GM23248 (cell line): ENCODE data around the gene CFAP90. TPM values are rescaled to one million over a fixed set of nuclear protein-coding genes. Genes with fewer than 3 reads are reported as not detected.

Source experiments
- DNase-seq: peaks from one replicate; pipeline ENCODE4 v3.0.0-alpha.2; 2015
- H2AFZ ChIP-seq: fragments of 200-600 bp; sonication (generic); 2 replicates; pipeline ENCODE4 v1.6.1; 2016; ENCODE audit warnings: antibody characterized with exemption
- H3F3A ChIP-seq: fragments of 200-600 bp; sonication (generic); 2 replicates; pipeline ENCODE4 v1.6.1; 2016; ENCODE audit warnings: mild to moderate bottlenecking, antibody characterized with exemption, mixed run types; ENCODE audit not compliant: insufficient read depth
- H3K27ac ChIP-seq: fragments of 200-600 bp; sonication (generic); 2 replicates; pipeline ENCODE4 v1.5.1; 2016; ENCODE audit warnings: mild to moderate bottlenecking
- H3K27me3 ChIP-seq: fragments of 200-600 bp; sonication (generic); replicated peaks from 2 replicates; pipeline ENCODE4 v1.6.1; 2016; ENCODE audit warnings: mild to moderate bottlenecking; ENCODE audit not compliant: insufficient read depth
- H3K36me3 ChIP-seq: fragments of 200-600 bp; sonication (generic); 2 replicates; pipeline ENCODE4 v1.6.1; 2016; ENCODE audit warnings: low read depth, mild to moderate bottlenecking
- H3K4me1 ChIP-seq: fragments of 200-600 bp; sonication (generic); 2 replicates; pipeline ENCODE4 v1.6.1; 2016; ENCODE audit warnings: mild to moderate bottlenecking; ENCODE audit not compliant: insufficient read depth
- H3K4me2 ChIP-seq: fragments of 200-600 bp; sonication (generic); one replicate; pipeline ENCODE4 v1.6.1; 2016; ENCODE audit warnings: mild to moderate bottlenecking; ENCODE audit not compliant: unreplicated experiment
- H3K4me3 ChIP-seq: fragments of 200-600 bp; sonication (generic); 2 replicates; pipeline ENCODE4 v1.5.1; 2016; ENCODE audit warnings: mild to moderate bottlenecking
- H3K79me2 ChIP-seq: fragments of 200-600 bp; sonication (generic); 2 replicates; pipeline ENCODE4 v1.6.1; 2016; ENCODE audit warnings: mild to moderate bottlenecking; ENCODE audit not compliant: insufficient read depth
- H3K9ac ChIP-seq: fragments of 200-600 bp; sonication (generic); 2 replicates; pipeline ENCODE4 v1.6.1; 2016; ENCODE audit warnings: mild to moderate bottlenecking
- H3K9me2 ChIP-seq: fragments of 200-600 bp; sonication (generic); 2 replicates; pipeline ENCODE4 v1.6.1; 2016; ENCODE audit warnings: mixed run types, mild to moderate bottlenecking, moderate library complexity; ENCODE audit not compliant: insufficient read depth
- H3K9me3 ChIP-seq: fragments of 200-600 bp; sonication (generic); one replicate; pipeline ENCODE4 v1.6.1; 2017; ENCODE audit warnings: low read depth
- H4K20me1 ChIP-seq: fragments of 200-600 bp; sonication (generic); 2 replicates; pipeline ENCODE4 v1.6.0; 2016; ENCODE audit not compliant: insufficient read depth
- EZH2 ChIP-seq: fragments of 200-600 bp; sonication (generic); IDR thresholded peaks from 2 replicates; pipeline ENCODE4 v1.6.1; 2018; ENCODE audit warnings: antibody characterized with exemption, mild to moderate bottlenecking; ENCODE audit not compliant: insufficient read depth, poor library complexity, severe bottlenecking
- EZH2phosphoT487 ChIP-seq: fragments of 200-600 bp; sonication (generic); IDR thresholded peaks from 2 replicates; pipeline ENCODE4 v1.6.1; 2018; ENCODE audit warnings: antibody characterized with exemption, moderate library complexity, mild to moderate bottlenecking, low read depth; ENCODE audit not compliant: insufficient read depth
- WGBS, 2 experiments: methylation state at CpG; one replicate each; pipeline ENCODE4 v1.1.6; 2015 to 2017; ENCODE audit warnings: low lambda C conversion rate in 2 of 2, low coverage in 1 of 2; ENCODE audit errors: missing lambda C conversion rate in 2 of 2; 5-methylcytosine and 5-hydroxymethylcytosine counted together
- in situ Hi-C: fragments of 300-500 bp; cut with MboI; formaldehyde crosslinking; loops from 2 replicates; pipeline ENCODE4 v1.15.0; 2020
- polyA plus RNA-seq: library from polyadenylated mRNA; unstranded; fragments of >200 nt; fragmentation: Nextera tagmentation; extraction: Ambion mirVana; gene quantifications from 2 replicates; pipeline ENCODE4 v1.2.1, GENCODE V29; 2016
- total RNA-seq: library from RNA; depleted of rRNA; stranded (reverse); fragments of >200 nt; shearing (Covaris generic); gene quantifications from 2 replicates; pipeline ENCODE4 v1.2.3, GENCODE V29; 2014

Gene CFAP90
- total and polyA plus RNA-seq, 2 experiments from 2014 or later: 0.19 to 0.32 TPM

- Histone ChIP-seq H4K20me1 (no peaks in the 10 kb centered on the region), H3K36me3 (no peaks in the 10 kb centered on the region), H3K9me2 (no peaks in the 10 kb centered on the region), H3K9ac (no peak overlapping the region), H3K27me3 (peaks cover 3% of the 10 kb centered on the region; the same call in 1 of the 2 replicates), H3F3A (no peaks in the 10 kb centered on the region), H3K4me1 (no peaks in the 10 kb centered on the region), H3K27ac (no peak overlapping the region), H3K4me2 (no peak overlapping the region), H3K9me3 (no peaks in the 10 kb centered on the region), H2AFZ (no peak overlapping the region), H3K4me3 (no peak overlapping the region), H3K79me2 (no peaks in the 10 kb centered on the region)
- in situ Hi-C loops: no loop called here
- no peak for TF ChIP-seq EZH2phosphoT487
- no peak for TF ChIP-seq EZH2
- WGBS, 2 experiments: 32 to 33% methylated on average over 3 of the region's 3 CpGs
- DNase-seq: no peak
These were observed 28.5 kb downstream of the CFAP90 start for GRCh38 chr5:7822449-7822848.

DNA sequence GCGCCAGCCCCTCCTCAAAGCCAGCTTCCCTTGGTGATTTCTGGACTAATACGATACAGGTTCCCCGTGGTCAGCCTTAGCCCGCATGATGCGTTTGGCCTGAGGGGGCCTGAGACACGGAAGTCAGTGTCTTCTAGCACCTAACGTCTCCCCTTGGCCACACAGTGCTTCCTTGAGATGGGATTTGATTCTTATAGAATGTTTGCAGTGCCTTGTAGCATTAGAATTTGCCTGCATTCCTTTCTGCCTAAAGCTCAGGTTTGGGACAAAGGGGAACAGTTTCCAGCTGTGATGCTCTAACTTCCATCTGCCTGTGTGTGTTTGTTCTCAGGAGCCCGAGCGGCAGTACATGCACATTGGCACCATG lies 34.4 kb downstream of the CFAP90 start:
- Histone ChIP-seq H2AFZ (peak overlapping the region; percentile 63; the same call in 1 of the 2 replicates), H3K27me3 (0 out of 2 replicates have a peak, but pooled peaks cover 3% of the 10 kb centered on the region), H3K9ac (no peak overlapping the region), H3K4me2 (no peak overlapping the region), H3F3A (no peaks in the 10 kb centered on the region), H3K4me1 (no peaks in the 10 kb centered on the region), H3K4me3 (no peak overlapping the region), H3K9me3 (no peaks in the 10 kb centered on the region), H3K79me2 (no peaks in the 10 kb centered on the region), H3K36me3 (no peaks in the 10 kb centered on the region), H3K9me2 (no peaks in the 10 kb centered on the region), H3K27ac (no peak overlapping the region), H4K20me1 (no peaks in the 10 kb centered on the region)
- no peak for DNase-seq
- TF ChIP-seq EZH2phosphoT487 (no peak), EZH2 (no peak)
- WGBS, 2 experiments: 34 to 41% methylated on average over 9 of the region's 9 CpGs
- in situ Hi-C loops: no loop called here

DNA sequence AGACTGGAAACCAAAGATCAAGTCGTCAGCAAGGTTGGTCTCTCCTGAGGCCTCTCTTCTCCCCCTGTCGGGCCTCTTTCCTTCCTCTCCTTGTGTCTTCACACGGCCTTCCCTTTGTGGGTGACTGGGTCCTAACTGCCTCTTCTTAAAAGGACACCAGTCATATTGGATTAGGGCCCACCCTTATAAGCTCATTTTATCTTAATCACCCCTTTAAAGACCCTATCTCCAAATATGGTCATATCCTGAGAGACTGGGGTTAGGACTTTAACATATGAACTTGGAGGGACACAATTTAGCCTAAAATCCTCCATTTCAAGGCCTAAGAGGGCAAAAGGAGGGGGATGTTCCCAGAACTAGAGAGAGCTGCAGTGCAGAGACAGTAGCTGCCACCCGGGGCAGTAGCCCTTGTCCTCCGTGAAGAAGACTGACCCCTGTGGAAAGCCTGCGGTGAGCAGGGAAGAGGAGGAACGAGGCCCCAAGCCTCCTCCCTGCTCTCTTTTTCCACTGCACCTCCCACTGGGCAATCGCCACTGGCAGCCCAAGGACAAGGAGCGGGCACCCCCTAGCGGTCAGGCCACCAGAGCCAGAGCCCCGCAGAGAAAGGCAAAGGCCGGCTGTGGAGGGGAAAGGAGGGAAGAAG lies 34.9 kb downstream of the CFAP90 start:
- H3K36me3 ChIP-seq: no peaks in the 10 kb centered on the region
- WGBS, 2 experiments: 18 to 21% methylated on average over 12 of the region's 12 CpGs
- H4K20me1 ChIP-seq: no peaks in the 10 kb centered on the region
- no peaks in the 10 kb centered on the region for H3F3A ChIP-seq
- 0 out of 2 replicates have a peak, but pooled peaks cover 3% of the 10 kb centered on the region for H3K27me3 ChIP-seq
- no peak overlapping the region for H3K4me2 ChIP-seq
- DNase-seq: peak; percentile 81
- H3K9me2 ChIP-seq: no peaks in the 10 kb centered on the region
- no peak overlapping the region for H3K27ac ChIP-seq
- no peaks in the 10 kb centered on the region for H3K79me2 ChIP-seq
- TF ChIP-seq EZH2phosphoT487 (no peak), EZH2 (no peak)
- H2AFZ ChIP-seq: peak overlapping the region; percentile 63
- no peaks in the 10 kb centered on the region for H3K4me1 ChIP-seq
- in situ Hi-C loops: no loop called here
- no peak overlapping the region for H3K9ac ChIP-seq
- no peaks in the 10 kb centered on the region for H3K9me3 ChIP-seq
- H3K4me3 ChIP-seq: no peak overlapping the region

- no peak for DNase-seq
- Histone ChIP-seq H3K9ac (no peak overlapping the region), H3K27me3 (no peaks in the 10 kb centered on the region), H4K20me1 (no peaks in the 10 kb centered on the region), H3K4me3 (no peak overlapping the region), H3F3A (no peaks in the 10 kb centered on the region), H3K27ac (no peak overlapping the region), H3K9me3 (no peaks in the 10 kb centered on the region), H3K4me1 (no peaks in the 10 kb centered on the region), H3K4me2 (no peak overlapping the region), H3K36me3 (no peaks in the 10 kb centered on the region), H3K79me2 (no peaks in the 10 kb centered on the region), H2AFZ (no peak overlapping the region), H3K9me2 (no peaks in the 10 kb centered on the region)
- 82 to 83% methylated on average over 10 of the region's 10 CpGs for WGBS, 2 experiments
- TF ChIP-seq EZH2phosphoT487 (no peak), EZH2 (no peak)
- in situ Hi-C loops: no loop called here
These were observed 36.1 kb downstream of the CFAP90 start for GRCh38 chr5:7814816-7815215.
